Activated CD8-positive, alpha-beta T cell treated with anti-CD3 and anti-CD28 coated beads, Interleukin-2, amount 10 ng/mL, durations not matched to agents 7 days and 5 days (primary cell): Measurements from ENCODE around the gene LRRC4C. TPM values are rescaled to one million over a fixed set of nuclear protein-coding genes. Genes with fewer than 3 reads are reported as not detected.

Experiments
- ATAC-seq: fragments of 150-1000 bp; cut with Tn5 transposase; one replicate; pipeline ENCODE4 v1.10.0; 2021; ENCODE audit warnings: moderate library complexity
- CTCF ChIA-PET: fragments of 350-600 bp; sonication (Branson Sonifier 250); formaldehyde crosslinking; loops from one replicate; lab custom pipeline; 2021; ENCODE audit warnings: antibody characterized with exemption; lab: Charles Lee
- POLR2A ChIA-PET: fragments of 350-600 bp; sonication (Branson Sonifier 250); formaldehyde crosslinking; loops from one replicate; lab custom pipeline; 2021; ENCODE audit warnings: antibody characterized with exemption; lab: Charles Lee
- DNase-seq: peaks from one replicate; pipeline ENCODE4 v3.0.0-alpha.2; 2020
- H3K27ac Mint-ChIP-seq: one replicate; pipeline ENCODE4 v1.8.0; 2021; ENCODE audit warnings: mild to moderate bottlenecking, mixed read lengths
- H3K27me3 Mint-ChIP-seq: one replicate; pipeline ENCODE4 v1.8.0; 2021; ENCODE audit warnings: low read depth, mixed read lengths
- H3K36me3 Mint-ChIP-seq: one replicate; pipeline ENCODE4 v1.8.0; 2021; ENCODE audit warnings: low read depth, mixed read lengths
- H3K4me1 Mint-ChIP-seq: one replicate; pipeline ENCODE4 v1.8.0; 2021; ENCODE audit warnings: low read depth, mixed read lengths
- H3K4me3 Mint-ChIP-seq: one replicate; pipeline ENCODE4 v1.8.0; 2021; ENCODE audit warnings: mild to moderate bottlenecking, mixed read lengths
- H3K9me3 Mint-ChIP-seq: one replicate; pipeline ENCODE4 v1.8.0; 2022; ENCODE audit warnings: mixed read lengths; ENCODE audit not compliant: insufficient read depth
- total RNA-seq, 2 experiments: library from RNA; stranded (reverse); gene quantifications; one replicate each; pipeline ENCODE4 v1.2.3, GENCODE V29; 2021

LRRC4C gene
- total RNA-seq, 2 experiments from 2014 or later: not detected

- no peaks in the 10 kb centered on the region for H3K9me3 Mint-ChIP-seq
- no peaks in the 10 kb centered on the region for H3K27me3 Mint-ChIP-seq
- ChIA-PET CTCF (no interaction called here), POLR2A (no interaction called here)
- H3K36me3 Mint-ChIP-seq: no peaks in the 10 kb centered on the region
- H3K27ac Mint-ChIP-seq: no peak overlapping the region
- no peak for ATAC-seq
- no peaks in the 10 kb centered on the region for H3K4me1 Mint-ChIP-seq
- no peak for DNase-seq
- no peak overlapping the region for H3K4me3 Mint-ChIP-seq
These were observed 177.1 kb downstream of the LRRC4C start for GRCh38 chr11:41282395-41282794.

DNA sequence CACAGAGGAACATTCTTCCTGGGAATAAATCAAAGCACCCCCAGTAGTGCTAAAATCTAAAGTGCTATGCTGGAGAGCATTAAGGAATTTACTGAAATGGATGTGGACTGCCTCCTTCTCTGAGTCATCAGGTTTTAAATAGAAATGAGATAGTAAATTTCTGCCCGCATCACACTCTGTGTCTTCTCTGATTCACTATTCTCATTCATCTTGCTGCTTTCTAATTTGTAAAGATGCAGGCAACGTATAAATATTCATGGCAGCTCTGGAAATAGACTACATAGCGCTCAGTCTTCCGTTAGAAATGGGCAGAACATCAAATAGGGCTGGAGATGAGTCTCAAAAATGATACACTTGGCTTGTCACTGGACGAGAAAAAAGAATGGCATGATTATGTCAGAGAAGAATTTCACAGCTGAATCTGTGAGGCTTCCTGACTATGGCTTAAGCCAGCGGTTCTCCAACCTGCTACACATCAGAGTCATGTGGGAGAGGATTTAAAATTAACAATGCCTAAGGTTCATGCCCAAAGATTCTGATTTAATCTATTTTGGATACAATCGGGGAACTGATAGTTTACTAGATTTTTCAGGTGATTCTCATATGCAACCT lies 178.2 kb downstream of the LRRC4C start:
- H3K27me3 Mint-ChIP-seq: no peaks in the 10 kb centered on the region
- CTCF ChIA-PET: no interaction called here
- DNase-seq (no peak), ATAC-seq (no peak)
- no peaks in the 10 kb centered on the region for H3K36me3 Mint-ChIP-seq
- H3K27ac Mint-ChIP-seq: no peak overlapping the region
- H3K4me3 Mint-ChIP-seq: no peak overlapping the region
- no peaks in the 10 kb centered on the region for H3K4me1 Mint-ChIP-seq
- H3K9me3 Mint-ChIP-seq: no peaks in the 10 kb centered on the region
- POLR2A ChIA-PET: no interaction called here

DNA sequence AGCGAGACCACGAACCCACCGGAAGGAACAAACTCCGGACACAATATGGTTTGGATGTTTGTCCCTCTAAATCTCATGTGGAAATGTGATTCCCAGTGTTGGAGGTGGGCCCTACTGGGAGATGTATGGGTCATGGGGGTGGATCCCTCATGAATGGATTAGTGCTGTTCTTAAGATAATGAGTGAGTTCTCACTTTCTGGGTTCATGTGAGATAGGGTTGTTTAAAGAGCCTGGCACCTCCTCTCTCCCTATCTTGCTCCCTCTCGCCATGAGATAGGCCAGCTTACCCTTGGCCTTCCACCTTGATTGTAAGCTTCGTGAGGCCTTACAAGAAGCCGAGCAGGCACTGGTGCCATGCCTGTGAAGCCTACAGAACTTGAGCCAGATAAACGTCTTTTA lies 184.6 kb downstream of the LRRC4C start:
- Mint-ChIP-seq H3K4me3 (no peak overlapping the region), H3K4me1 (no peaks in the 10 kb centered on the region), H3K9me3 (peaks cover 4% of the 10 kb centered on the region), H3K27ac (no peak overlapping the region), H3K27me3 (no peaks in the 10 kb centered on the region), H3K36me3 (no peaks in the 10 kb centered on the region)
- POLR2A ChIA-PET: no interaction called here
- ATAC-seq (no peak), DNase-seq (no peak)
- CTCF ChIA-PET: no interaction called here

DNA sequence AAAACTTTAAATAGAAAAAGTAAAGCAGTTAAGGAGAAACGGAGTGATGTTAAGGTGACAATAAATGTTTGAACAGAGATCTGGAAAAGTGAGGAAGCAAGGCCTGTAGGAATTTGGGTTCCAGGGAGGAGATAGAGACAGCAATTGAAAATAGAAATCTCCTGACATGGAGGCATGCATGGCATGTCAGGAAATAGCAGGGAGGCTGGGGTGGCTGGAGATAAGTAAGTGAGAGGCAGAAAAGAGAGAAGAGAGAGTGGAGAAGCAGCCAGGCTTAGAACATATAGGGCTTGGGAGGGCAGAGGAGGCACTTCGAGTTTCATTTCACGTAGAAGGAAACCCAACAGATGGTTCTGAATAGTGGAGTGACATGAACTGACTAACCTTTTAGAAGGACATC lies 185.5 kb downstream of the LRRC4C start:
- ChIA-PET POLR2A (no interaction called here), CTCF (no interaction called here)
- H3K27me3 Mint-ChIP-seq: no peaks in the 10 kb centered on the region
- no peaks in the 10 kb centered on the region for H3K4me1 Mint-ChIP-seq
- H3K9me3 Mint-ChIP-seq: peaks cover 4% of the 10 kb centered on the region
- H3K27ac Mint-ChIP-seq: no peak overlapping the region
- no peaks in the 10 kb centered on the region for H3K36me3 Mint-ChIP-seq
- DNase-seq (no peak), ATAC-seq (no peak)
- no peak overlapping the region for H3K4me3 Mint-ChIP-seq

DNA sequence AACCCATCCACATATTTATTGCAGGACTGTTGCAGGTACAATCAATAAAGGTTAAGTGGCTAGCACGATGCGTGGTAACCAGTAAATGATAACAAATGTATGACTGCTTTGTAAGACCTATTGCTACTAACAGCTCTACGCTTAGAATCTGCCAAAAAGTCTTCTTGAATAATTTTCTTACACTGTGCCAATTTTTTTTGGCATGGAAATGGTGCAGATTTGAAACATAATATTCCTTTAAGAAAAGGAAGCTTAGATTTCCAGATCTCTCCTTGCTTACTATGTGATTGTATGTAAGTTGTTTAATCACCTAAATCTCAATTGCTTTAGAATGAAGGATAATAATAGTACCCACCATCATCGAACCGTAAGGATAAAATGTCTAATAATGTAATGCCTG lies 192.0 kb downstream of the LRRC4C start:
- H3K9me3 Mint-ChIP-seq: peaks cover 21% of the 10 kb centered on the region
- ChIA-PET POLR2A (no interaction called here), CTCF (no interaction called here)
- H3K36me3 Mint-ChIP-seq: no peaks in the 10 kb centered on the region
- DNase-seq (no peak), ATAC-seq (no peak)
- no peak overlapping the region for H3K27ac Mint-ChIP-seq
- no peak overlapping the region for H3K4me3 Mint-ChIP-seq
- H3K4me1 Mint-ChIP-seq: no peaks in the 10 kb centered on the region
- no peaks in the 10 kb centered on the region for H3K27me3 Mint-ChIP-seq

DNA sequence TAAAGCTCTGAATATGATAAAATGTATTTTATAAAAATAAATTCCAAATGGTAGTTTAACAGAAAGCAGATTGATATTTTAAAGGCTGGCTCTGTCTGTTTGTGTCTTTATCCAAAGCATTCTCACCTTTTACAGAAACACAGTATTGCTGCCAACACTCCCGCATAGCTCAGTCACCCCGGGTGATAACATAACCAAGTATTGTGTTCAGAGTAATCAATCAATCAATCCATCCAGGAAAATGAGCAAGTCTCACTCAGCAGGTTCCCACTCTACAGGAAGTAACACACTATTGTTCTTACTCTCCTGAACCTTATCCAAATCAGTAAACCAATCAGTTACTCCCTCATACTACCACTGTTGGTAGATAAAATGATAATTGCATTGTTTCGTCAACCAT lies 203.4 kb downstream of the LRRC4C start:
- Mint-ChIP-seq H3K27me3 (no peaks in the 10 kb centered on the region), H3K4me3 (no peak overlapping the region), H3K36me3 (no peaks in the 10 kb centered on the region), H3K9me3 (peaks cover 19% of the 10 kb centered on the region), H3K4me1 (no peaks in the 10 kb centered on the region), H3K27ac (no peak overlapping the region)
- no peak for ATAC-seq
- POLR2A ChIA-PET: no interaction called here
- no peak for DNase-seq
- CTCF ChIA-PET: no interaction called here

GRCh38 chr11:41254966-41255365 lies 204.5 kb downstream of the LRRC4C start:
- DNase-seq (no peak), ATAC-seq (no peak)
- no peak overlapping the region for H3K27ac Mint-ChIP-seq
- H3K36me3 Mint-ChIP-seq: no peaks in the 10 kb centered on the region
- no peak overlapping the region for H3K4me3 Mint-ChIP-seq
- no peaks in the 10 kb centered on the region for H3K27me3 Mint-ChIP-seq
- POLR2A ChIA-PET: no interaction called here
- H3K4me1 Mint-ChIP-seq: no peaks in the 10 kb centered on the region
- CTCF ChIA-PET: no interaction called here
- peaks cover 15% of the 10 kb centered on the region for H3K9me3 Mint-ChIP-seq

GRCh38 chr11:41250408-41250935 lies 209.0 kb downstream of the LRRC4C start:
- no peak for DNase-seq
- Mint-ChIP-seq H3K27ac (no peak overlapping the region), H3K27me3 (no peaks in the 10 kb centered on the region), H3K4me3 (no peak overlapping the region), H3K9me3 (peaks cover 18% of the 10 kb centered on the region), H3K4me1 (no peaks in the 10 kb centered on the region), H3K36me3 (no peaks in the 10 kb centered on the region)
- ChIA-PET CTCF (no interaction called here), POLR2A (no interaction called here)
- no peak for ATAC-seq

- no peaks in the 10 kb centered on the region for H3K36me3 Mint-ChIP-seq
- no peak overlapping the region for H3K4me3 Mint-ChIP-seq
- peaks cover 25% of the 10 kb centered on the region for H3K9me3 Mint-ChIP-seq
- DNase-seq: no peak
- H3K27ac Mint-ChIP-seq: no peak overlapping the region
- ChIA-PET CTCF (no interaction called here), POLR2A (no interaction called here)
- no peak for ATAC-seq
- H3K27me3 Mint-ChIP-seq: no peaks in the 10 kb centered on the region
- H3K4me1 Mint-ChIP-seq: no peaks in the 10 kb centered on the region
These were observed 211.8 kb downstream of the LRRC4C start for GRCh38 chr11:41247621-41248020.

DNA sequence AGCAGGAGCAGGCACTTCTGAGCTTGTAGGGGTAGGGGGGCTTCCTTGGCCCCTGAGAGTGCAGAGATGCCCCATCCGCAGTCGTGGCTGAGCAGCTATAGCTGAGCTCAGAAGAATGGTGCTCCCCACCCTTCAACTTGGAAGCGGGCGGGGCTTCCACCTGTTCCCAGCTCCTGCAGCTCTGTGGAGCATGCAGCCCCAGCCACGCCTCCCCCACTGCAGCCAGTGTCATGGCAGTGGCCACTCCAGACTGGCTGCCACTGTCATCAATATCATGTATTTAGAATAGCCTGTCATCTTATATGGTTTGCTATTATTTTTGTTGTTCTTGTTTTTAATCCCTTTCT lies 213.1 kb downstream of the LRRC4C start:
- ATAC-seq (no peak), DNase-seq (no peak)
- no peak overlapping the region for H3K27ac Mint-ChIP-seq
- ChIA-PET CTCF (no interaction called here), POLR2A (no interaction called here)
- H3K9me3 Mint-ChIP-seq: peaks cover 22% of the 10 kb centered on the region
- H3K4me3 Mint-ChIP-seq: no peak overlapping the region
- no peaks in the 10 kb centered on the region for H3K36me3 Mint-ChIP-seq
- H3K4me1 Mint-ChIP-seq: no peaks in the 10 kb centered on the region
- no peaks in the 10 kb centered on the region for H3K27me3 Mint-ChIP-seq

DNA sequence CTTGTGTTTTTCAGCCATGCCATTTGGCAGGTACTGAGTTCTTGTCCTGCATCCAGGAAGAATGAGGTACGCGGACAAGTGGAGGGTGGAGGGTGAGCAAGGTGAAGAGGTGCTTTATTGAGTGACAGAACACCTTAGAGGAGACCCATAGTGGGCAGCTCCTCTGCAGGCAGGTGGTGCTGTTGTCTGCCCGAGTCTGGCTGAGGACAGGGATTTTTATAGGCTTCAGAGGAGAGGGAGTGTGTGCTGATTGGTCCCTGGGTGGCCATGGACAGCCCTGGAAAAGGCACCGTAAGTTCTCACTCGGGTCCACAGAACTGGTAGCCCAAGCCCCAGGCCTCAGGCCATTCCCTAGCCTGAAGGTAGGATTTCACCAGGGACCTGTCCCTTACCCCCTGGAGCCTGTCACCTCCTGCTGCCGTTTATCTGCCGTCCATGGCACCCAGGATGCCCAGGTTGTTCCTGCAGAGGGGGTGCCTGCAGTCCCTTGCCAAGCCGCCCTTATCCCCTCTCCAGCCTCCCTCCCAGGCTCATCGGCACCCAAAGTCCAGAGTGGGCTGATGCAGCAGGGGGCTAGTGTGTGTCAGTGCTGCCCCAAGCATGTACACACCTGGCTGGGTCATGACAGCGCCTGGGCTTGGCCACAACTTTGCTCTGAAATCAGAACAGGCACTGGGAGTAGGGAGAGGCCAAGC lies 213.6 kb downstream of the LRRC4C start:
- no peak for ATAC-seq
- Mint-ChIP-seq H3K36me3 (no peaks in the 10 kb centered on the region), H3K4me3 (no peak overlapping the region), H3K4me1 (no peaks in the 10 kb centered on the region), H3K27me3 (no peaks in the 10 kb centered on the region), H3K27ac (no peak overlapping the region), H3K9me3 (peaks cover 22% of the 10 kb centered on the region)
- no peak for DNase-seq
- ChIA-PET CTCF (no interaction called here), POLR2A (no interaction called here)

DNA sequence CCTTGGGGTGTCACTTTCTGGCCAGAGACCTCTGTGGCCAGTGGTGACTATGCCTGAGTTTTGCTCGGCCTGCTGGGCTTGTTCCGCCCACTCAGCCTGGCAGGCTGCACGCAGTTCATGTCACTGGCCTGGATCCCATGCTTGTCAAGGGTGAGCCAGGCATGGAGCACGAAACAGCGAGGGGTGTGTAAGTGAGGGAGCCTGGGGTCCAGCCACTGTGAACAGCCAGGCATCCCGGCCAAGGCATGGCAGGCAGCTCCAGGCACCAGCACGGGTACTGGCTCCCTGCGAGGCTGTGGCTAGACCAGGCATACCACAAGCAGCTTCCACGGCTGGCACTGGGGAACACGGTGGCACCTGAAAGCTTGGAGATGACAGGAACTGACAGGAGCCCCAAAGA lies 214.3 kb downstream of the LRRC4C start:
- Mint-ChIP-seq H3K4me1 (no peaks in the 10 kb centered on the region), H3K9me3 (peaks cover 22% of the 10 kb centered on the region), H3K4me3 (no peak overlapping the region), H3K36me3 (no peaks in the 10 kb centered on the region), H3K27me3 (no peaks in the 10 kb centered on the region), H3K27ac (no peak overlapping the region)
- ChIA-PET POLR2A (no interaction called here), CTCF (no interaction called here)
- DNase-seq (no peak), ATAC-seq (no peak)
